ENCODE data around the gene EPG5. TPM values are rescaled to one million over a fixed set of nuclear protein-coding genes. Genes with fewer than 3 reads are reported as not detected.

Gene EPG5
- total and polyA plus RNA-seq, 9 of the 15 experiments (the other 6 are each of a cell fraction or from before 2014, with no cell fraction given), result 1.3 to 10.7 (median 5.2) TPM

- Histone ChIP-seq H3K4me3 (no peak overlapping the region), H3K79me2 (ENCODE audit: control insufficient read depth, insufficient read depth, low read length) (no peaks in the 10 kb centered on the region), H3K9me1 (ENCODE audit: control insufficient read depth, insufficient read depth, low read length) (no peaks in the 10 kb centered on the region), H3K27ac (ENCODE audit: extremely low read depth, low read depth, low read length) (no peak overlapping the region), H3K4me2 (ENCODE audit: insufficient read depth, low read length) (no peak overlapping the region), H4K20me1 (replicated peaks; ENCODE audit: control insufficient read depth, insufficient read depth, low read length) (no peaks in the 10 kb centered on the region), H3K9ac (ENCODE audit: insufficient read depth in 1 of 2, low read depth in 2 of 2, low read length in 2 of 2) (no peak overlapping the region), H3K27me3 (ENCODE audit: control insufficient read depth in 2 of 2, insufficient read depth in 2 of 2, low read length in 2 of 2) (peaks cover 0 to 13% of the 10 kb centered on the region in 2 experiments; a peak in 3 of 5 replicates), H3K4me1 (replicated peaks in 1 of 2; ENCODE audit: control insufficient read depth in 2 of 2, insufficient read depth in 2 of 2, low read length in 2 of 2) (peaks cover 3% of the 10 kb centered on the region in 2 experiments; a peak in 4 of 5 replicates), H2AFZ (ENCODE audit: low read depth, low read length) (no peak overlapping the region), H3K9me3 (replicated peaks; ENCODE audit: control insufficient read depth, insufficient read depth, low read depth, low read length) (no peaks in the 10 kb centered on the region), H3K36me3 (ENCODE audit: control insufficient read depth, insufficient read depth, low read length) (no peaks in the 10 kb centered on the region)
- FAIRE-seq (no peak), DNase-seq (ENCODE audit: extremely low read depth in 1 of 4, low spot score in 3 of 4) (no peak), ATAC-seq (no peak)
- 66% methylated on average over 16 of the region's 53 CpGs for WGBS (ENCODE audit: insufficient coverage, low coverage, missing lambda C conversion rate)
- CTCF ChIA-PET (ENCODE audit: low intra/inter-chr PET ratio), result no interaction called here
- intact Hi-C loops (cut with micrococcal nuclease), result loop anchor here (5.0 to 10.0 kb wide), 2 partner anchors 114 to 171 kb away; partner anchors contain the start of gene SLC14A1
- BruUV-seq (replicated peaks), result no TSS peak
- POLR2A ChIA-PET, result no interaction called here
- in situ Hi-C loops (cut with MboI), result no loop called here
- no peak for TF ChIP-seq ZFP30 (CRISPR knock-in tag; IDR thresholded peaks at IDR 0.05; ENCODE audit: borderline replicate concordance)
- TF ChIP-seq, protein P1, sequence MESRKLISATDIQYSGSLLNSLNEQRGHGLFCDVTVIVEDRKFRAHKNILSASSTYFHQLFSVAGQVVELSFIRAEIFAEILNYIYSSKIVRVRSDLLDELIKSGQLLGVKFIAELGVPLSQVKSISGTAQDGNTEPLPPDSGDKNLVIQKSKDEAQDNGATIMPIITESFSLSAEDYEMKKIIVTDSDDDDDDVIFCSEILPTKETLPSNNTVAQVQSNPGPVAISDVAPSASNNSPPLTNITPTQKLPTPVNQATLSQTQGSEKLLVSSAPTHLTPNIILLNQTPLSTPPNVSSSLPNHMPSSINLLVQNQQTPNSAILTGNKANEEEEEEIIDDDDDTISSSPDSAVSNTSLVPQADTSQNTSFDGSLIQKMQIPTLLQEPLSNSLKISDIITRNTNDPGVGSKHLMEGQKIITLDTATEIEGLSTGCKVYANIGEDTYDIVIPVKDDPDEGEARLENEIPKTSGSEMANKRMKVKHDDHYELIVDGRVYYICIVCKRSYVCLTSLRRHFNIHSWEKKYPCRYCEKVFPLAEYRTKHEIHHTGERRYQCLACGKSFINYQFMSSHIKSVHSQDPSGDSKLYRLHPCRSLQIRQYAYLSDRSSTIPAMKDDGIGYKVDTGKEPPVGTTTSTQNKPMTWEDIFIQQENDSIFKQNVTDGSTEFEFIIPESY (CRISPR knock-in tag; IDR thresholded peaks at IDR 0.05), result 0 out of 2 replicates have a peak, but pooled peaks have one; percentile 14
Measured at GRCh38 chr18:45838302-45839070, 128.6 kb downstream of the EPG5 start.
